IMR-90 (cell line): ENCODE results near the gene PHB1. TPM values are rescaled to one million over a fixed set of nuclear protein-coding genes. Genes with fewer than 3 reads are reported as not detected.

ENCODE experiments used
- ATAC-seq: fragments of 200-7000 bp; cut with Tn5 transposase; 2 replicates; pipeline ENCODE4 v1.9.1; 2020; ENCODE audit warnings: low read depth, mild to moderate bottlenecking, moderate library complexity
- BruUV-seq: library from RNA; stranded (reverse); fragments of 400-500 nt; replicated peaks from 2 replicates; lab custom pipeline; 2021; lab: Mats Ljungman, UMichigan
- CTCF ChIA-PET: fragments of 300-600 bp; formaldehyde crosslinking; extraction: SDS; loops from one replicate; lab custom pipeline; 2021; ENCODE audit warnings: antibody characterized with exemption; lab: Yijun Ruan, JAX
- POLR2A ChIA-PET: fragments of 300-600 bp; sonication (Branson Sonifier 250); formaldehyde crosslinking; loops from one replicate; lab custom pipeline; 2022; ENCODE audit warnings: antibody characterized with exemption; ENCODE audit not compliant: unreplicated experiment; lab: Charles Lee
- DNase-seq: peaks from one replicate; pipeline ENCODE4 v3.0.0; 2013
- H2AFZ ChIP-seq: replicated peaks from 2 replicates; pipeline ENCODE3; 2013; ENCODE audit warnings: low read length, mild to moderate bottlenecking; ENCODE audit not compliant: poor library complexity
- H2AK5ac ChIP-seq: 2 replicates; pipeline ENCODE4 v1.6.1; 2013; ENCODE audit warnings: low read depth, low read length, inconsistent platforms
- H2AK9ac ChIP-seq: replicated peaks from 2 replicates; pipeline ENCODE3; 2013; ENCODE audit warnings: mild to moderate bottlenecking, low read depth, low read length, moderate library complexity; ENCODE audit not compliant: poor library complexity
- H2BK120ac ChIP-seq: 2 replicates; pipeline ENCODE4 v1.6.1; 2013; ENCODE audit warnings: low read depth, low read length, inconsistent platforms
- H2BK15ac ChIP-seq: 3 replicates; pipeline ENCODE4 v1.6.1; 2013; ENCODE audit warnings: low read depth, low read length, inconsistent platforms
- H2BK20ac ChIP-seq: 2 replicates; pipeline ENCODE4 v1.6.1; 2013; ENCODE audit warnings: low read depth, mild to moderate bottlenecking, inconsistent platforms, low read length, moderate library complexity
- H2BK5ac ChIP-seq: 2 replicates; pipeline ENCODE4 v1.6.1; 2013; ENCODE audit warnings: mild to moderate bottlenecking, low read depth, low read length, inconsistent platforms; ENCODE audit not compliant: poor library complexity, severe bottlenecking
- H3K14ac ChIP-seq: replicated peaks from 2 replicates; pipeline ENCODE4 v1.6.1; 2013; ENCODE audit warnings: low read depth, low read length, inconsistent platforms
- H3K18ac ChIP-seq: 2 replicates; pipeline ENCODE4 v1.6.1; 2013; ENCODE audit warnings: low read depth, low read length, control low read depth
- H3K23ac ChIP-seq: 2 replicates; pipeline ENCODE4 v1.6.1; 2013; ENCODE audit warnings: low read depth, low read length, inconsistent platforms
- H3K27ac ChIP-seq: 2 replicates; pipeline ENCODE4 v1.5.1; 2013; ENCODE audit warnings: mild to moderate bottlenecking, control low read depth, low read length; ENCODE audit not compliant: insufficient read depth
- H3K27me3 ChIP-seq: 2 replicates; pipeline ENCODE4 v1.6.1; 2013; ENCODE audit warnings: low read length; ENCODE audit not compliant: control insufficient read depth, insufficient read depth
- H3K36me3 ChIP-seq: 2 replicates; pipeline ENCODE4 v1.6.1; 2013; ENCODE audit warnings: low read length, mixed read lengths; ENCODE audit not compliant: control insufficient read depth, insufficient read depth
- H3K4ac ChIP-seq: 2 replicates; pipeline ENCODE4 v1.6.1; 2013; ENCODE audit warnings: low read depth, low read length, inconsistent platforms
- H3K4me1 ChIP-seq: 2 replicates; pipeline ENCODE4 v1.6.1; 2013; ENCODE audit warnings: low read length, mixed read lengths; ENCODE audit not compliant: control insufficient read depth, insufficient read depth
- H3K4me2 ChIP-seq: 2 replicates; pipeline ENCODE4 v1.6.1; 2013; ENCODE audit warnings: low read depth, mild to moderate bottlenecking, control low read depth, low read length, moderate library complexity
- H3K4me3 ChIP-seq: 2 replicates; pipeline ENCODE4 v1.5.1; 2013; ENCODE audit warnings: low read depth, mild to moderate bottlenecking, control low read depth, low read length, moderate library complexity; ENCODE audit not compliant: insufficient read depth
- H3K56ac ChIP-seq: 2 replicates; pipeline ENCODE4 v1.6.1; 2013; ENCODE audit warnings: low read length, inconsistent platforms; ENCODE audit not compliant: insufficient read depth; ENCODE audit errors: extremely low read depth
- H3K79me1 ChIP-seq, 2 experiments: 2 replicates each; pipeline ENCODE4 v1.6.1; 2013; ENCODE audit warnings: low read length in 2 of 2, inconsistent platforms in 1 of 2, low read depth in 1 of 2
- H3K9ac ChIP-seq: 2 replicates; pipeline ENCODE4 v1.6.1; 2013; ENCODE audit warnings: low read depth, low read length, control low read depth
- H3K9me1 ChIP-seq: 2 replicates; pipeline ENCODE4 v1.6.1; 2013; ENCODE audit warnings: low read length, inconsistent platforms; ENCODE audit not compliant: insufficient read depth
- H3K9me3 ChIP-seq: 2 replicates; pipeline ENCODE4 v1.6.1; 2013; ENCODE audit warnings: low read length; ENCODE audit not compliant: control insufficient read depth, insufficient read depth
- H4K20me1 ChIP-seq: 2 replicates; pipeline ENCODE4 v1.6.1; 2013; ENCODE audit warnings: low read length, inconsistent platforms; ENCODE audit not compliant: insufficient read depth
- H4K5ac ChIP-seq: 2 replicates; pipeline ENCODE4 v1.6.1; 2013; ENCODE audit warnings: mild to moderate bottlenecking, low read depth, low read length, control low read depth
- H4K8ac ChIP-seq, 2 experiments: 2 replicates each; pipeline ENCODE4 v1.6.1; 2013; ENCODE audit warnings: low read depth in 2 of 2, low read length in 2 of 2, control low read depth in 1 of 2, inconsistent platforms in 1 of 2
- H4K91ac ChIP-seq: 2 replicates; pipeline ENCODE4 v1.6.1; 2013; ENCODE audit warnings: low read depth, low read length, inconsistent platforms; ENCODE audit not compliant: insufficient read depth
- BHLHE40 ChIP-seq: fragments of 150-350 bp; IDR thresholded peaks from 2 replicates; pipeline ENCODE4 v1.6.1; 2016; ENCODE audit warnings: mild to moderate bottlenecking, low read depth, low read length
- CEBPB ChIP-seq: IDR thresholded peaks from 2 replicates; pipeline ENCODE4 v1.6.1; 2012; ENCODE audit warnings: low read depth, low read length, improper control_type of control experiment
- CHD1 ChIP-seq: IDR thresholded peaks from 2 replicates; pipeline ENCODE4 v1.6.1; 2012; ENCODE audit warnings: low read depth, low read length, improper control_type of control experiment
- CTCF ChIP-seq: conservative IDR thresholded peaks from 2 replicates; pipeline ENCODE4 v1.5.1; 2012; ENCODE audit warnings: mild to moderate bottlenecking, low read depth, low read length, improper control_type of control experiment
- ELK1 ChIP-seq: fragments of 150-350 bp; IDR thresholded peaks from 2 replicates; pipeline ENCODE4 v1.6.1; 2016; ENCODE audit warnings: low read depth, mild to moderate bottlenecking, low read length, moderate library complexity, borderline replicate concordance
- FOS ChIP-seq: fragments of 150-350 bp; IDR thresholded peaks from 2 replicates; pipeline ENCODE4 v1.6.1; 2016; ENCODE audit warnings: low read depth, low read length
- MAFK ChIP-seq: IDR thresholded peaks from 2 replicates; pipeline ENCODE4 v1.6.1; 2012; ENCODE audit warnings: low read depth, low read length, improper control_type of control experiment
- MAZ ChIP-seq: IDR thresholded peaks from 2 replicates; pipeline ENCODE4 v1.6.1; 2012; ENCODE audit warnings: low read depth, mild to moderate bottlenecking, low read length, improper control_type of control experiment, moderate library complexity, borderline replicate concordance
- MXI1 ChIP-seq: IDR thresholded peaks from 2 replicates; pipeline ENCODE4 v1.6.1; 2012; ENCODE audit warnings: low read depth, mild to moderate bottlenecking, low read length, moderate library complexity, borderline replicate concordance
- NFE2L2 ChIP-seq: fragments of 150-350 bp; IDR thresholded peaks from 2 replicates; pipeline ENCODE4 v1.6.1; 2016; ENCODE audit warnings: low read depth, mild to moderate bottlenecking, low read length
- POLR2A ChIP-seq: IDR thresholded peaks from 2 replicates; pipeline ENCODE4 v1.6.1; 2012; ENCODE audit warnings: mild to moderate bottlenecking, low read depth, low read length
- RAD21 ChIP-seq: IDR thresholded peaks from 2 replicates; pipeline ENCODE4 v1.6.1; 2012; ENCODE audit warnings: low read length, improper control_type of control experiment
- RCOR1 ChIP-seq: IDR thresholded peaks from 2 replicates; pipeline ENCODE4 v1.6.1; 2012; ENCODE audit warnings: mild to moderate bottlenecking, low read length, improper control_type of control experiment; ENCODE audit not compliant: insufficient replicate concordance
- RFX5 ChIP-seq: IDR thresholded peaks from 2 replicates; pipeline ENCODE4 v1.8.0; 2012; ENCODE audit warnings: low read depth, mild to moderate bottlenecking, low read length, moderate library complexity
- SMC3 ChIP-seq: fragments of 150-350 bp; IDR thresholded peaks from 2 replicates; pipeline ENCODE4 v1.6.1; 2016; ENCODE audit warnings: low read depth, mild to moderate bottlenecking, antibody characterized with exemption, low read length, moderate library complexity
- USF2 ChIP-seq: fragments of 150-350 bp; IDR thresholded peaks from 2 replicates; pipeline ENCODE4 v1.6.1; 2017; ENCODE audit warnings: mild to moderate bottlenecking, antibody characterized with exemption, low read length, low read depth
- WGBS, 2 experiments: methylation state at CpG; one replicate each; pipeline versions ENCODE4 v1.1.5 to v1.1.7; 2013; ENCODE audit warnings: missing lambda C conversion rate in 2 of 2; ENCODE audit not compliant: insufficient read length in 1 of 2; ENCODE audit errors: extremely low coverage in 2 of 2; 5-methylcytosine and 5-hydroxymethylcytosine counted together
- dilution Hi-C: fragments of 300-500 bp; cut with HindIII; formaldehyde crosslinking; loops from one replicate; pipeline ENCODE4 v1.14.3; 2018; ENCODE audit warnings: low sequenced_read_pairs; ENCODE audit not compliant: unreplicated experiment
- in situ Hi-C: fragments of 300-500 bp; cut with MboI; formaldehyde crosslinking; loops from 3 replicates; pipeline ENCODE4 v1.14.3; 2019; ENCODE audit warnings: low sequenced_read_pairs, inconsistent platforms, mixed read lengths
- intact Hi-C: fragments of 100-400 bp; cut with micrococcal nuclease; formaldehyde crosslinking; loops from 2 replicates; pipeline ENCODE4 v1.10.0; 2022
- polyA plus RNA-seq, 3 experiments: library from polyadenylated mRNA; depleted of rRNA; stranded (reverse); fragments of >200 nt; gene quantifications; 2 replicates each; pipeline ENCODE4 v1.2.3, GENCODE V29; 2012; ENCODE audit warnings: low replicate concordance in 1 of 3
- total RNA-seq: library from RNA; depleted of rRNA; stranded (reverse); fragments of >200 nt; gene quantifications from 2 replicates; pipeline ENCODE4 v1.2.3, GENCODE V29; 2012

The PHB1 gene
- total and polyA plus RNA-seq, 2 of the 4 experiments (the other 2 are of a cell fraction): 283 to 294 TPM

GRCh38 chr17:49404906-49405305, 9.8 kb downstream of the PHB1 start:
- BruUV-seq: no TSS peak
- H3K56ac ChIP-seq: no peak overlapping the region
- CTCF ChIA-PET: no interaction called here

More at GRCh38 chr17:49404906-49405305, 9.8 kb downstream of the PHB1 start:
- Histone ChIP-seq H3K4me1 (no peaks in the 10 kb centered on the region), H2BK5ac (no peak overlapping the region), H3K9ac (no peak overlapping the region), H3K4me2 (no peak overlapping the region), H3K36me3 (peaks cover 53% of the 10 kb centered on the region), H3K27ac (no peak overlapping the region), H3K27me3 (no peaks in the 10 kb centered on the region), H4K91ac (no peak overlapping the region), H2BK120ac (no peak overlapping the region), H4K8ac (no peak overlapping the region), H3K4me3 (no peak overlapping the region), H2BK20ac (no peak overlapping the region), H3K9me1 (no peaks in the 10 kb centered on the region; the same call in 1 of the 2 replicates), H3K9me3 (no peaks in the 10 kb centered on the region), H3K14ac (no peak overlapping the region), H3K23ac (no peak overlapping the region), H2AFZ (no peak overlapping the region), H2AK5ac (no peak overlapping the region), H4K5ac (no peak overlapping the region), H3K4ac (no peak overlapping the region), H3K18ac (no peak overlapping the region), H4K20me1 (0 out of 2 replicates have a peak, but pooled peaks cover 4% of the 10 kb centered on the region), H2AK9ac (no peak overlapping the region), H2BK15ac (no peak overlapping the region), H3K79me1 (no peaks in the 10 kb centered on the region)
- dilution Hi-C loops (no loop called here), in situ Hi-C loops (no loop called here), intact Hi-C loops (no loop called here)
- no peak for TF ChIP-seq CHD1
- TF ChIP-seq POLR2A: no peak
- no peak for TF ChIP-seq MXI1
- no peak for TF ChIP-seq MAZ
- no peak for TF ChIP-seq USF2
- TF ChIP-seq CEBPB: no peak
- no peak for TF ChIP-seq FOS
- TF ChIP-seq SMC3: no peak
- TF ChIP-seq RAD21: no peak
- no peak for TF ChIP-seq ELK1
- TF ChIP-seq RFX5: no peak
- no peak for TF ChIP-seq NFE2L2
- no peak for TF ChIP-seq MAFK
- TF ChIP-seq CTCF: no peak
- no peak for TF ChIP-seq BHLHE40
- no peak for TF ChIP-seq RCOR1
- ATAC-seq: no peak
- POLR2A ChIA-PET: no interaction called here
- no peak for DNase-seq
- 98% methylated on average over 6 of the region's 14 CpGs; no CpG with 5 or more reads in 1 of the 2 experiments for WGBS, 2 experiments
